8988T (cell line): ENCODE measurements around the gene JAML.
A peak's percentile ranks its signal among the peaks of the same experiment; 100 is the strongest.
"Not testable (repeated sequence)": the region's sequence is repeated elsewhere in the genome, so short reads cannot be mapped to it uniquely, and the experiment has no call there.

Experiments used
- DNase-seq: peaks from one replicate; pipeline ENCODE4 v3.0.0; 2011

The JAML gene

GRCh38 chr11:118190942-118191506 is 33.8 kb downstream of the JAML start:
- DNase-seq = not testable (repeated sequence)

GRCh38 chr11:118186346-118187107 is 38.3 kb downstream of the JAML start:
- no peak for DNase-seq

- no peak for DNase-seq
Measured at GRCh38 chr11:118184784-118185579, 39.8 kb downstream of the JAML start.

GRCh38 chr11:118183691-118184090 is 41.1 kb downstream of the JAML start:
- DNase-seq = not testable (repeated sequence)

- DNase-seq = no peak
Measured at GRCh38 chr11:118180300-118180703, 44.5 kb downstream of the JAML start.

- no peak for DNase-seq
Measured at GRCh38 chr11:118176778-118177134, 48.1 kb downstream of the JAML start.

GRCh38 chr11:118175993-118176777 is 48.6 kb downstream of the JAML start, which contains the start of gene SCN2B:
SCN2B (minus strand) TSS chr11:118176639; CDS start chr11:118176431, 208 bp downstream.
- DNase-seq = no peak

GRCh38 chr11:118175031-118175992 is 49.5 kb downstream of the JAML start:
- no peak for DNase-seq

GRCh38 chr11:118174006-118174567 is 50.7 kb downstream of the JAML start:
- no peak for DNase-seq

GRCh38 chr11:118172356-118172755 is 52.5 kb downstream of the JAML start:
- DNase-seq = peak; percentile 14

- peak; percentile 96 for DNase-seq
Measured at GRCh38 chr11:118171269-118172062, 53.3 kb downstream of the JAML start.

GRCh38 chr11:118170882-118171268 is 53.9 kb downstream of the JAML start:
- DNase-seq = no peak

- no peak for DNase-seq
Measured at GRCh38 chr11:118170231-118170630, 54.6 kb downstream of the JAML start.

GRCh38 chr11:118169300-118170140 is 55.3 kb downstream of the JAML start:
- no peak for DNase-seq

- no peak for DNase-seq
Measured at GRCh38 chr11:118168751-118169150, 56.1 kb downstream of the JAML start.

- no peak for DNase-seq
Measured at GRCh38 chr11:118168316-118168715, 56.5 kb downstream of the JAML start.

GRCh38 chr11:118167906-118168305 is 56.9 kb downstream of the JAML start:
- DNase-seq = no peak

- DNase-seq = no peak
Measured at GRCh38 chr11:118167253-118167652, 57.6 kb downstream of the JAML start.

- no peak for DNase-seq
Measured at GRCh38 chr11:118166641-118167040, 58.2 kb downstream of the JAML start.

- no peak for DNase-seq
Measured at GRCh38 chr11:118164885-118165284, 59.9 kb downstream of the JAML start.
